Epithelial cell of proximal tubule (primary cell): ENCODE results near the gene MFAP3L. TPM values are rescaled to one million over a fixed set of nuclear protein-coding genes. Genes with fewer than 3 reads are reported as not detected.

Experiments
- DNase-seq: peaks from one replicate; pipeline ENCODE4 v3.0.0-alpha.2; 2011; ENCODE audit warnings: low read depth
- H3K4me3 ChIP-seq: 2 replicates; pipeline ENCODE4 v1.5.1; 2011; ENCODE audit warnings: low read depth, mild to moderate bottlenecking, low read length
- total RNA-seq: library from RNA; depleted of rRNA; stranded (reverse); fragments of >200 nt; gene quantifications from 2 replicates; pipeline ENCODE4 v1.2.3, GENCODE V29; 2015
- TF ChIP-seq, protein P1 (sequence below): conservative IDR thresholded peaks from 2 replicates; pipeline ENCODE4 v1.5.1; 2012; ENCODE audit warnings: low read depth, mild to moderate bottlenecking, low read length

The MFAP3L gene
- total RNA-seq, 1 donor from 2014 or later: 10.2 TPM

DNA sequence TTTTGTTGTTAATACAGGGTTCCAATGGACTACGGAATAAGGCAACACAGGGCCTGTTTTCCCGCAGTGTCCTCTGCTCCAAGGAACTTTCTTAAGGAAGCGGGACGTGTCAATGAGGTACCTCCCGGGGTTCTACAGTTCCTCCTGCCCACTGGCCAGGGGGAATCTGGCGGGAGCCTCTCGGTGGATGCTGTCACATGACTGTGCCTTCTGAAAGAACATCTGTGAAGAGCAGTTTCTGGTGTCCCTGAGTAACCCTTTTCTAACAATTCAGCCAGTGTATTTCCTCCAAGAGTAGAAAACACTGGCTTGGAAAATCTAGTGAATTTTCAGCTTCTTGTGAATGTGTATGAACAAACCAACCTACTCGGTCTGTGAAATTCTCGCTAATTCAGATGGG lies 32.7 kb downstream of the MFAP3L start:
- no peak for DNase-seq
- TF ChIP-seq, protein P1, sequence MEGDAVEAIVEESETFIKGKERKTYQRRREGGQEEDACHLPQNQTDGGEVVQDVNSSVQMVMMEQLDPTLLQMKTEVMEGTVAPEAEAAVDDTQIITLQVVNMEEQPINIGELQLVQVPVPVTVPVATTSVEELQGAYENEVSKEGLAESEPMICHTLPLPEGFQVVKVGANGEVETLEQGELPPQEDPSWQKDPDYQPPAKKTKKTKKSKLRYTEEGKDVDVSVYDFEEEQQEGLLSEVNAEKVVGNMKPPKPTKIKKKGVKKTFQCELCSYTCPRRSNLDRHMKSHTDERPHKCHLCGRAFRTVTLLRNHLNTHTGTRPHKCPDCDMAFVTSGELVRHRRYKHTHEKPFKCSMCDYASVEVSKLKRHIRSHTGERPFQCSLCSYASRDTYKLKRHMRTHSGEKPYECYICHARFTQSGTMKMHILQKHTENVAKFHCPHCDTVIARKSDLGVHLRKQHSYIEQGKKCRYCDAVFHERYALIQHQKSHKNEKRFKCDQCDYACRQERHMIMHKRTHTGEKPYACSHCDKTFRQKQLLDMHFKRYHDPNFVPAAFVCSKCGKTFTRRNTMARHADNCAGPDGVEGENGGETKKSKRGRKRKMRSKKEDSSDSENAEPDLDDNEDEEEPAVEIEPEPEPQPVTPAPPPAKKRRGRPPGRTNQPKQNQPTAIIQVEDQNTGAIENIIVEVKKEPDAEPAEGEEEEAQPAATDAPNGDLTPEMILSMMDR: no peak
- H3K4me3 ChIP-seq: no peak overlapping the region

DNA sequence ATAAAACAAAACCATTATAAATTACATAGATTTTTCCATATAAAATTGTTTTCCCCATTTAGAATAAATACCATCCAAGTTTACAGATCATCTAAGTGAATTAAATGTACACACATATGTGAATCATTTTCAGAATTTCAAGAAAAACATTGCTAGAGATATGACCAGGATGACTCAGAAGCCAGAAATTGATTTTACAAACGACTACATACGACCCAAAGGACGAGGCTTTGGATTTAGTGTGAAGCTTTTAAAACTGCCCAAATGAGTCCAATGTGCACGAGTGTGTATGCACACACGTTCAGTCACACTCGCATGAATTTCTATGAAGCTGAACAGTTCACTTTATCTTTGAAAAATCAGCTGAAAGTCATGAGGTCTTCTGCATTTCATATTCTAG lies 37.9 kb downstream of the MFAP3L start:
- TF ChIP-seq, protein P1: no peak
- no peak for DNase-seq
- no peak overlapping the region for H3K4me3 ChIP-seq

DNA sequence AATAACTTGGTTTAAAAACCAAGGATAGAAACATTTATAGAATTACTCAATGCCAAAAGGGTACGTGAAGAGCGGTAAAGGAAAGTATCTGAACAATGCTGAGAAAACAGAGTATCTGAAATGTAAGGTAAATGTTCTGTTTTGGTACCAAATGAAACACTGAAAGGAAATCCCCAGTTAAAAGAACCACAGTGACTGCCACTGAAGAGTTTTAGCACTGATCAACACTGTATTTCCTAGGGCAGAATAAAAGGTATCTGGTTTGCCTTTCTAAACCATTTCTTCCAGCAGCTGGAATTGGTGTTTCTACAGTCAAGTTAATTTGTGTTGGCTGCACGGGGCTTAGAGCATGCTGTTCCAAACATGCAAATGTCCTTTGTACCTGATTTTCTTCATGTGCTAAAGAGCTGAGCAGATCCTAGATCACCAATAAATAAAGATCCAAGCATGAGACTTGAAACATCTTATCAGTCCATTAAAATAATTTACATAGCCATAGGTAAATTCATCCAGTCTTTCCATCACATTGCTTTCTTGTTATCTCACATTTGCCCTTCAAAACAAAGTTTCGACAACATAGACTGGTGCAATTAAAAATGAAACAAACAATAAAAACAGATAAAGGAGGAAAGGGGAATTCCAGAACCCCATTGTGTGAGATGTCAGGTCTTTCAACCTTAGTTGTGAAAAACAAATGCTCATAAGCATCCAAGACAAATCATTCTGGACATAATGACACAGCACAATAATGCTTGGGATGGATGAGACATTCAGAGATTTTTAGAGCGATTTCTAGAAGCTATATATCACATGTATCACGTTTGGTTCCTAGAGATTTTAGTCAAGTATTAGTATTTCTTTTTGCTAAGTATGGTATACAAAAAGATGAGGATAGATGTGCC lies 38.6 kb downstream of the MFAP3L start:
- DNase-seq: no peak
- H3K4me3 ChIP-seq: no peak overlapping the region
- TF ChIP-seq, protein P1: no peak

DNA sequence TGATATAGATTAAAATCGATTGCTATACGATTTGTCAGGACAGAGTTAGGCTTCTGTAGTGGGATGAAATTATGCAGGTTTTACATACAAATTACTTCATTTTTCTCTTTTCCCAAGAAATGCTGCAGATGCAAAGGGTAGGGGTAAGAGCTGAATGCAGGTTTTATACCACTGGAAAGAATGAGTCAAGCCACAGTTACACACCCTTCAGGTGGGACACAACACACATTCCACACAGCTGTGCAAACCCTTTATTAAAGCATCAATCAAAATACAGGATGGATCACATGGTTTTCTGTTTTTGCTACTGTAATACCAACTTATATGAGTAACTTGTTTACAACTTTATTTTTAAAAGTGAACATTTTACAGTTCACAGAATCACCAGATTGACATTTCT lies 39.8 kb downstream of the MFAP3L start:
- TF ChIP-seq, protein P1: no peak
- no peak overlapping the region for H3K4me3 ChIP-seq
- DNase-seq: no peak

DNA sequence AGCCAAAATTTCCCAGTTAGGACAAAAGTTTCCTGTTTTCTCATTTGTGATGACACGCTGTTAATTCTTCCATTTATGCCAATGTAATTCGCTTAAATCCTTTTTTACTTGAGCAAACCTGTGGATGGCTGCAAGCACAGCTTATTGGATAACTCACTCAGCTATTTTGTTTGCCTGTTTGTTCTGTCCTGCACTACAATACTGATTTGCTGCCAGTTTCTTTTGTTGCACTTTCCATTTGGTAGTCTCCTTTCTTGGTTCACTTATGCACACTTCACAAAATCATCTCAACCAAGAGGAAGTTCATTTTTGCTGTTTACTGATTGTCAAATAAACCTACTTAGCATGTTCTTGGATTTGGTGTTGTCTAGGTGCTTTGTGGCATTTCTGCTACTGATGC lies 40.3 kb downstream of the MFAP3L start:
- no peak overlapping the region for H3K4me3 ChIP-seq
- DNase-seq: no peak
- TF ChIP-seq, protein P1: no peak

DNA sequence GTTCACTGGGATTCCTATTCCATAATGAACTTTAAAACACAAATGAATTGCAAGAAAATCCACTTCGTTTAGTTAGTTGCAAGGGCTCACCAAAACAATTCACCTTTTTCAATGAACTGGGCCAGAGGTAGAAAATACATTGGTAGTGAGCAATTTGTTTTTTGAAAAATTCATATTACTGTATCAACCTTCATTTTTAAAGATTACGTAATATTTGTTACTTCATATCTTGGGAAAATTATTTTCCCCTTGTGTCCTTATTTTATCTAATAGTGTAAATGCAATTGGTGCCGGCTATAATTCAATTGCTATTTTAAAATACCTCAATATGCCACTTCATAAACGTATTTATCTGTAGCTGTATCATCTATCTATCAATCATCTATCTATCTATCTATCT lies 41.5 kb downstream of the MFAP3L start:
- TF ChIP-seq, protein P1: no peak
- no peak overlapping the region for H3K4me3 ChIP-seq
- DNase-seq: no peak

DNA sequence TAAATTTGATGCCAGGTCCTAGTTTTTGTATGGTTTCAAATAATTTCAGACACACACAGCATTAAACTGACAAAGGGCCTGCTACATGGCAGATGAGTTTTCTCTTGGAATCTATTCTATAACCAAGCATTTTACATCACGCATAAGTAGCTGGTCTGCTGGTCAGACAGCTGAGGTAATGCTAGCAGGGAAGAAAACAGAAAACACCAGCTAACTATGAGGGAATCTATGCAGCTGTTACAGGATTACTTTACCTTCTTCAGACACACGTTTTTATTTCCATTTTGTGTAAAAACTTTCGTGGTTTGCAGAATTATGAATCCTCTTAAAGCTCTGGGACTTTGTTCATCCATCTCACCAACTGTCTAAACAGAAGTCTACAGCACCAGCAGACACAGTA lies 42.0 kb downstream of the MFAP3L start:
- no peak for DNase-seq
- TF ChIP-seq, protein P1: no peak
- no peak overlapping the region for H3K4me3 ChIP-seq
